ENCODE results near the gene CITED2. TPM values are rescaled to one million over a fixed set of nuclear protein-coding genes. Genes with fewer than 3 reads are reported as not detected.

The CITED2 gene
- polyA plus RNA-seq, 1 of the 3 experiments (the other 2 are of a cell fraction) = 173 TPM

DNA sequence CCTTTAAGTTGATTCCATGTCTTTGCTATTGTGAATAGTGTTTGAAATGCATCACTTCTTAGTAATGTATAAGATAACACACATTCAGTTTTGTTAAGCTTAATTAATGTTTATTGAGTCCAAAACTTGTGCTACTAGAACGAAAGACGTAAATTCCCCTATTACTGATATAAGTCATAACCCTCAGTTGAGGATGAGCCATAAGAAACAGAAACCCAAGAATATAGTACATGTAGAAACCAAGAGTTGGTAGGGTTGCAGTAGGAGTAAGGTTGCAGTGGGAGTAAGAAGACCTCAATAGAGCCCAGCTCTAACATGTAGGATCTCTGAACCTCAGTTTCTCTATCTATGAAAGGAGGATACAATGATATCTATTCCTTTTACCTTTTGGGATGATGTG is 19.3 kb downstream of the CITED2 start:
- no peaks in the 10 kb centered on the region for H3K9me2 ChIP-seq
- no peak for DNase-seq
- H3K27ac ChIP-seq (ENCODE audit: low read depth in 2 of 2, low read length in 1 of 2) = no peak overlapping the region
- H3F3A ChIP-seq (replicated peaks; ENCODE audit: insufficient read depth) = no peaks in the 10 kb centered on the region
- H3K79me2 ChIP-seq (ENCODE audit: insufficient read depth) = no peaks in the 10 kb centered on the region
- no peak overlapping the region for H2AFZ ChIP-seq (ENCODE audit: low read depth)
- ChIA-PET CTCF (interaction anchor here (1.3 to 1.6 kb wide), 3 partner anchors 9 to 14 kb away, joined by 3 to 6 read pairs (median 3); no protein-coding TSS in a partner anchor), POLR2A (no interaction called here)
- no peaks in the 10 kb centered on the region for H3K9me3 ChIP-seq
- H3K4me3 ChIP-seq (ENCODE audit: low read depth in 2 of 2, low read length in 1 of 2) = no peak overlapping the region
- WGBS (ENCODE audit: low lambda C conversion rate) = 15% methylated on average over 2 of the region's 2 CpGs
- H3K4me1 ChIP-seq (ENCODE audit: control insufficient read depth in 1 of 2, insufficient read depth in 2 of 2, low read depth in 1 of 2, low read length in 1 of 2) = no peaks in the 10 kb centered on the region
- no peak overlapping the region for H3K9ac ChIP-seq
- H3K36me3 ChIP-seq (replicated peaks in 1 of 2; ENCODE audit: control insufficient read depth in 1 of 2, insufficient read depth in 2 of 2, low read length in 1 of 2) = no peaks in the 10 kb centered on the region
- TF ChIP-seq MXI1 (IDR thresholded peaks at IDR 0.05; ENCODE audit: low read depth, low read length) (no peak), POLR2AphosphoS5 (IDR thresholded peaks at IDR 0.05; ENCODE audit: low read depth, low read length) (no peak), MEF2A (IDR thresholded peaks at IDR 0.05; ENCODE audit: borderline replicate concordance, low read depth) (no peak), EZH2phosphoT487 (IDR thresholded peaks at IDR 0.05; ENCODE audit: borderline replicate concordance, low read depth) (no peak), RXRA (IDR thresholded peaks at IDR 0.05; ENCODE audit: borderline replicate concordance, low read depth) (no peak)
- TF ChIP-seq, protein P1, sequence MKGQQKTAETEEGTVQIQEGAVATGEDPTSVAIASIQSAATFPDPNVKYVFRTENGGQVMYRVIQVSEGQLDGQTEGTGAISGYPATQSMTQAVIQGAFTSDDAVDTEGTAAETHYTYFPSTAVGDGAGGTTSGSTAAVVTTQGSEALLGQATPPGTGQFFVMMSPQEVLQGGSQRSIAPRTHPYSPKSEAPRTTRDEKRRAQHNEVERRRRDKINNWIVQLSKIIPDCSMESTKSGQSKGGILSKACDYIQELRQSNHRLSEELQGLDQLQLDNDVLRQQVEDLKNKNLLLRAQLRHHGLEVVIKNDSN (IDR thresholded peaks at IDR 0.05; ENCODE audit: borderline replicate concordance, low read depth) = no peak
- TF ChIP-seq, protein P2, sequence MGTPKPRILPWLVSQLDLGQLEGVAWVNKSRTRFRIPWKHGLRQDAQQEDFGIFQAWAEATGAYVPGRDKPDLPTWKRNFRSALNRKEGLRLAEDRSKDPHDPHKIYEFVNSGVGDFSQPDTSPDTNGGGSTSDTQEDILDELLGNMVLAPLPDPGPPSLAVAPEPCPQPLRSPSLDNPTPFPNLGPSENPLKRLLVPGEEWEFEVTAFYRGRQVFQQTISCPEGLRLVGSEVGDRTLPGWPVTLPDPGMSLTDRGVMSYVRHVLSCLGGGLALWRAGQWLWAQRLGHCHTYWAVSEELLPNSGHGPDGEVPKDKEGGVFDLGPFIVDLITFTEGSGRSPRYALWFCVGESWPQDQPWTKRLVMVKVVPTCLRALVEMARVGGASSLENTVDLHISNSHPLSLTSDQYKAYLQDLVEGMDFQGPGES (IDR thresholded peaks at IDR 0.05; ENCODE audit: low read depth, low read length) = no peak
- TF ChIP-seq, protein P3, sequence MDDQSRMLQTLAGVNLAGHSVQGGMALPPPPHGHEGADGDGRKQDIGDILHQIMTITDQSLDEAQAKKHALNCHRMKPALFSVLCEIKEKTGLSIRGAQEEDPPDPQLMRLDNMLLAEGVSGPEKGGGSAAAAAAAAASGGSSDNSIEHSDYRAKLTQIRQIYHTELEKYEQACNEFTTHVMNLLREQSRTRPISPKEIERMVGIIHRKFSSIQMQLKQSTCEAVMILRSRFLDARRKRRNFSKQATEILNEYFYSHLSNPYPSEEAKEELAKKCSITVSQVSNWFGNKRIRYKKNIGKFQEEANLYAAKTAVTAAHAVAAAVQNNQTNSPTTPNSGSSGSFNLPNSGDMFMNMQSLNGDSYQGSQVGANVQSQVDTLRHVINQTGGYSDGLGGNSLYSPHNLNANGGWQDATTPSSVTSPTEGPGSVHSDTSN (IDR thresholded peaks at IDR 0.05) = no peak
- TF ChIP-seq, protein P4, sequence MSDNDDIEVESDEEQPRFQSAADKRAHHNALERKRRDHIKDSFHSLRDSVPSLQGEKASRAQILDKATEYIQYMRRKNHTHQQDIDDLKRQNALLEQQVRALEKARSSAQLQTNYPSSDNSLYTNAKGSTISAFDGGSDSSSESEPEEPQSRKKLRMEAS (IDR thresholded peaks at IDR 0.05; ENCODE audit: low read depth) = no peak
- H3K27me3 ChIP-seq (ENCODE audit: insufficient read depth) = no peaks in the 10 kb centered on the region; the same call in 1 of the 2 replicates
- no peaks in the 10 kb centered on the region for H4K20me1 ChIP-seq (ENCODE audit: insufficient read depth)
- H3K4me2 ChIP-seq = no peak overlapping the region

DNA sequence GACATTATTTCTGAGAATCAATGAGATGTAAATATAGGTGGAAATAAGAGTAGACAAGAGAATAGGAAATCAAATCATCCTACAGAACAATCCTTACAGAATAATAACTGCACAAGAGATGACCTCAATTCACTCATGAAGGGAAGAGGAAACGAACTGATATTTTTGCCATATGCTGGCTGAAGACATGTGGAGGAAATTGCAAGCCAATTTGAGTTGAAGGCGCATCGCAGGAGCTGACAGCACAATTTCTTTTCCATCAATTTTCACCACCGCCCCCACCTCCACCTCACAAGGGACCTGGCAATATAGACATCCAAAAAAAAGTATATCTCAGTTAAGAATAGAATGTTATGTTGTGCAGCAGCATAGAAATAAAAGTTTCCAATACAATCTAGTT is 20.3 kb downstream of the CITED2 start:
- Histone ChIP-seq H3K27ac (ENCODE audit: low read depth in 2 of 2, low read length in 1 of 2) (no peak overlapping the region), H4K20me1 (ENCODE audit: insufficient read depth) (no peaks in the 10 kb centered on the region), H3K9ac (no peak overlapping the region), H3K9me3 (no peaks in the 10 kb centered on the region), H3K36me3 (replicated peaks in 1 of 2; ENCODE audit: control insufficient read depth in 1 of 2, insufficient read depth in 2 of 2, low read length in 1 of 2) (no peaks in the 10 kb centered on the region), H3K4me2 (no peak overlapping the region), H3K79me2 (ENCODE audit: insufficient read depth) (no peaks in the 10 kb centered on the region), H3K4me3 (ENCODE audit: low read depth in 2 of 2, low read length in 1 of 2) (no peak overlapping the region), H3F3A (replicated peaks; ENCODE audit: insufficient read depth) (no peaks in the 10 kb centered on the region), H2AFZ (ENCODE audit: low read depth) (no peak overlapping the region), H3K4me1 (ENCODE audit: control insufficient read depth in 1 of 2, insufficient read depth in 2 of 2, low read depth in 1 of 2, low read length in 1 of 2) (no peaks in the 10 kb centered on the region), H3K9me2 (no peaks in the 10 kb centered on the region), H3K27me3 (ENCODE audit: insufficient read depth) (no peaks in the 10 kb centered on the region; the same call in 1 of the 2 replicates)
- CTCF ChIA-PET = interaction anchor here (0.6 to 1.4 kb wide), 2 partner anchors 10 to 500 kb away, joined by 3 to 6 read pairs; no protein-coding TSS in a partner anchor
- POLR2A ChIA-PET = no interaction called here
- WGBS (ENCODE audit: low lambda C conversion rate) = 8% methylated on average over 4 of the region's 4 CpGs
- no peak for DNase-seq
- TF ChIP-seq, protein P1 (IDR thresholded peaks at IDR 0.05; ENCODE audit: borderline replicate concordance, low read depth) = no peak
- TF ChIP-seq EZH2phosphoT487 (IDR thresholded peaks at IDR 0.05; ENCODE audit: borderline replicate concordance, low read depth) = no peak
- TF ChIP-seq FOSL2 (IDR thresholded peaks at IDR 0.05; ENCODE audit: borderline replicate concordance, low read depth) = no peak
- no peak for TF ChIP-seq TEAD4 (IDR thresholded peaks at IDR 0.05; ENCODE audit: borderline replicate concordance, insufficient read depth)
- no peak for TF ChIP-seq NFIC (IDR thresholded peaks at IDR 0.05; ENCODE audit: borderline replicate concordance)
- no peak for TF ChIP-seq GATA2 (CRISPR knock-in tag; IDR thresholded peaks at IDR 0.05)
- TF ChIP-seq FOXM1 (IDR thresholded peaks at IDR 0.05; ENCODE audit: low read depth) = no peak
- no peak for TF ChIP-seq TAF1 (IDR thresholded peaks at IDR 0.05; ENCODE audit: borderline replicate concordance, low read depth, low read length)
- TF ChIP-seq YY1 (IDR thresholded peaks at IDR 0.05; ENCODE audit: low read depth) = no peak
- no peak for TF ChIP-seq CHD2 (IDR thresholded peaks at IDR 0.05; ENCODE audit: low read length, partially characterized antibody)
- TF ChIP-seq, protein P2 (IDR thresholded peaks at IDR 0.05; ENCODE audit: low read depth, low read length) = no peak
- TF ChIP-seq EP300 (IDR thresholded peaks at IDR 0.05; ENCODE audit: borderline replicate concordance in 1 of 2, low read depth in 1 of 2, low read length in 1 of 2) = no peak
- TF ChIP-seq, protein P3 (IDR thresholded peaks at IDR 0.05) = no peak
- no peak for TF ChIP-seq RAD21 (IDR thresholded peaks at IDR 0.05; ENCODE audit: low read length)
- no peak for TF ChIP-seq RXRA (IDR thresholded peaks at IDR 0.05; ENCODE audit: borderline replicate concordance, low read depth)
